Gastrocnemius medialis (tissue), 4 donors: ENCODE data around the gene STX1A.

Experiments used
- POLR2A ChIP-seq, 2 donors: fragments of 450-650 bp; IDR thresholded peaks; one replicate each; pipeline ENCODE4 v1.6.1; 2017; ENCODE audit warnings: antibody characterized with exemption in 2 of 2, mild to moderate bottlenecking in 2 of 2, moderate library complexity in 2 of 2
- TF ChIP-seq, protein P1 (sequence below), 5 experiments: fragments of 450-650 bp in 3 of 5; fragments of 200-600 bp in 2 of 5; sonication (generic) in 2 of 5; IDR thresholded peaks in 4 of 5; conservative IDR thresholded peaks in 1 of 5; 1 replicate in 4 of 5; 2 replicates in 1 of 5; pipeline ENCODE4 v1.5.1; 2016 to 2019; ENCODE audit warnings: antibody characterized with exemption in 5 of 5, mild to moderate bottlenecking in 3 of 5, moderate library complexity in 3 of 5

DNA sequence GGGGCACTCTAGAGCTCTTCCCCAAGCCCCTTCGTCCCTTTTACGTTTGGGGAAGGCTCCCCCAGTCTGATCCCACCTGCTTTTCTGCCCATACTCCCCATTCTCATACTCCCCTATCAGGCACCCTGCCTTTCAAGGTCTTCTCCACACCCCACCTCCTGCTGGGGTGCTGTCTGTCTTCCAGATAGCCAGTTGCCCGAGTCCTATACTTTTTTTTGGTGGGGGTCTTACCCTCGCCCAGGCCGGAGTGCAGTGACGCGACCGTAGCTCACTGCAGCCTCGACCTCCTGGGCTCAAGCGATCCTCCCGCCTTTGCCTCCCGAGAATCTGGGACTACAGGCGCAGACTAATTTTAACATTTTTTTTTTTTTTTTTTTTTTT lies 19.9 kb upstream of the STX1A start:
- TF ChIP-seq, protein P1, sequence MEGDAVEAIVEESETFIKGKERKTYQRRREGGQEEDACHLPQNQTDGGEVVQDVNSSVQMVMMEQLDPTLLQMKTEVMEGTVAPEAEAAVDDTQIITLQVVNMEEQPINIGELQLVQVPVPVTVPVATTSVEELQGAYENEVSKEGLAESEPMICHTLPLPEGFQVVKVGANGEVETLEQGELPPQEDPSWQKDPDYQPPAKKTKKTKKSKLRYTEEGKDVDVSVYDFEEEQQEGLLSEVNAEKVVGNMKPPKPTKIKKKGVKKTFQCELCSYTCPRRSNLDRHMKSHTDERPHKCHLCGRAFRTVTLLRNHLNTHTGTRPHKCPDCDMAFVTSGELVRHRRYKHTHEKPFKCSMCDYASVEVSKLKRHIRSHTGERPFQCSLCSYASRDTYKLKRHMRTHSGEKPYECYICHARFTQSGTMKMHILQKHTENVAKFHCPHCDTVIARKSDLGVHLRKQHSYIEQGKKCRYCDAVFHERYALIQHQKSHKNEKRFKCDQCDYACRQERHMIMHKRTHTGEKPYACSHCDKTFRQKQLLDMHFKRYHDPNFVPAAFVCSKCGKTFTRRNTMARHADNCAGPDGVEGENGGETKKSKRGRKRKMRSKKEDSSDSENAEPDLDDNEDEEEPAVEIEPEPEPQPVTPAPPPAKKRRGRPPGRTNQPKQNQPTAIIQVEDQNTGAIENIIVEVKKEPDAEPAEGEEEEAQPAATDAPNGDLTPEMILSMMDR (IDR thresholded peaks at IDR 0.05 in 4 of 5, conservative IDR thresholded peaks at IDR 0.05 in 1 of 5), result no peak
- TF ChIP-seq POLR2A (IDR thresholded peaks at IDR 0.05), result no peak
